GM21447 (cell line): ENCODE data around the gene IL32.
A peak's percentile ranks its signal among the peaks of the same experiment; 100 is the strongest.
"Not testable (repeated sequence)": the region's sequence is repeated elsewhere in the genome, so short reads cannot be mapped to it uniquely, and the experiment has no call there.

Experiments
- ATAC-seq: cut with Tn5 transposase; IDR thresholded peaks from one replicate; pipeline ENCODE4 v1.9.1; 2021; ENCODE audit not compliant: unreplicated experiment

Gene IL32

GRCh38 chr16:3051009-3051408 lies 14.4 kb upstream of the IL32 start:
- no peak for ATAC-seq

GRCh38 chr16:3051494-3051893 lies 13.9 kb upstream of the IL32 start:
- ATAC-seq = no peak

GRCh38 chr16:3052571-3053329 lies 12.7 kb upstream of the IL32 start:
- not testable (repeated sequence) for ATAC-seq

GRCh38 chr16:3053330-3053710 lies 12.1 kb upstream of the IL32 start:
- ATAC-seq = not testable (repeated sequence)

- ATAC-seq = no peak
Measured at GRCh38 chr16:3054965-3055733, 10.3 kb upstream of the IL32 start.

GRCh38 chr16:3055734-3056115 lies 9.7 kb upstream of the IL32 start:
- ATAC-seq = not testable (repeated sequence)

- no peak for ATAC-seq
Measured at GRCh38 chr16:3056336-3057180, 8.9 kb upstream of the IL32 start.

- no peak for ATAC-seq
Measured at GRCh38 chr16:3057181-3058138, 8.0 kb upstream of the IL32 start.

GRCh38 chr16:3058139-3059030 lies 7.1 kb upstream of the IL32 start:
- ATAC-seq = peak; percentile 27

- ATAC-seq = peak; percentile 72
Measured at GRCh38 chr16:3059041-3059722, 6.3 kb upstream of the IL32 start.

- ATAC-seq = no peak
Measured at GRCh38 chr16:3059723-3060242, 5.7 kb upstream of the IL32 start.

GRCh38 chr16:3060339-3061127 lies 4.9 kb upstream of the IL32 start:
- no peak for ATAC-seq

GRCh38 chr16:3062553-3062952 lies 2.9 kb upstream of the IL32 start:
- no peak for ATAC-seq

GRCh38 chr16:3063625-3064386 lies 1.6 kb upstream of the IL32 start:
- ATAC-seq = no peak

GRCh38 chr16:3065742-3066439 lies 451 bp downstream of the IL32 start:
- ATAC-seq = no peak

- no peak for ATAC-seq
Measured at GRCh38 chr16:3066440-3066748, 954 bp downstream of the IL32 start.

- no peak for ATAC-seq
Measured at GRCh38 chr16:3068487-3068886, 3.0 kb downstream of the IL32 start.
